ENCODE data around the gene ANXA6.

GRCh38 chr5:151082282-151082902 lies 75.2 kb downstream of the ANXA6 start:
- TF ChIP-seq CTCF (conservative IDR thresholded peaks at IDR 0.05; ENCODE audit: low read length): peak; percentile 41; the same call in 1 of the 2 replicates
- TF ChIP-seq EZH2phosphoT487 (IDR thresholded peaks at IDR 0.05; ENCODE audit: borderline replicate concordance, low read depth, low read length): no peak

Data from OCI-LY7 (cell line).